NB4 (cell line): ENCODE measurements around the gene SLC26A9.

Source experiments
- DNase-seq: peaks from one replicate; pipeline ENCODE4 v3.0.0; 2010; ENCODE audit warnings: low read depth
- H3K4me3 ChIP-seq: one replicate; pipeline ENCODE4 v1.5.1; 2011; ENCODE audit warnings: mild to moderate bottlenecking, low read depth, low read length, moderate library complexity
- MYC ChIP-seq: IDR thresholded peaks from 2 replicates; pipeline ENCODE4 v1.6.1; 2011; ENCODE audit warnings: low read depth, low read length
- POLR2A ChIP-seq: IDR thresholded peaks from 2 replicates; pipeline ENCODE4 v1.6.1; 2011; ENCODE audit warnings: mild to moderate bottlenecking; ENCODE audit not compliant: insufficient read length; ENCODE audit errors: extremely low read depth
- TF ChIP-seq, protein P1 (sequence below): IDR thresholded peaks from 2 replicates; pipeline ENCODE4 v1.6.1; 2011; ENCODE audit warnings: low read depth, low read length
- TF ChIP-seq, protein P2 (sequence below): IDR thresholded peaks from one replicate; pipeline ENCODE4 v1.5.1; 2012; ENCODE audit warnings: low read depth, low read length

SLC26A9 gene

GRCh38 chr1:205945069-205945468 lies 1.8 kb upstream of the SLC26A9 start:
- no peak for DNase-seq
- TF ChIP-seq, protein P1, sequence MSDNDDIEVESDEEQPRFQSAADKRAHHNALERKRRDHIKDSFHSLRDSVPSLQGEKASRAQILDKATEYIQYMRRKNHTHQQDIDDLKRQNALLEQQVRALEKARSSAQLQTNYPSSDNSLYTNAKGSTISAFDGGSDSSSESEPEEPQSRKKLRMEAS, result no peak
- no peak for TF ChIP-seq POLR2A
- TF ChIP-seq, protein P2, sequence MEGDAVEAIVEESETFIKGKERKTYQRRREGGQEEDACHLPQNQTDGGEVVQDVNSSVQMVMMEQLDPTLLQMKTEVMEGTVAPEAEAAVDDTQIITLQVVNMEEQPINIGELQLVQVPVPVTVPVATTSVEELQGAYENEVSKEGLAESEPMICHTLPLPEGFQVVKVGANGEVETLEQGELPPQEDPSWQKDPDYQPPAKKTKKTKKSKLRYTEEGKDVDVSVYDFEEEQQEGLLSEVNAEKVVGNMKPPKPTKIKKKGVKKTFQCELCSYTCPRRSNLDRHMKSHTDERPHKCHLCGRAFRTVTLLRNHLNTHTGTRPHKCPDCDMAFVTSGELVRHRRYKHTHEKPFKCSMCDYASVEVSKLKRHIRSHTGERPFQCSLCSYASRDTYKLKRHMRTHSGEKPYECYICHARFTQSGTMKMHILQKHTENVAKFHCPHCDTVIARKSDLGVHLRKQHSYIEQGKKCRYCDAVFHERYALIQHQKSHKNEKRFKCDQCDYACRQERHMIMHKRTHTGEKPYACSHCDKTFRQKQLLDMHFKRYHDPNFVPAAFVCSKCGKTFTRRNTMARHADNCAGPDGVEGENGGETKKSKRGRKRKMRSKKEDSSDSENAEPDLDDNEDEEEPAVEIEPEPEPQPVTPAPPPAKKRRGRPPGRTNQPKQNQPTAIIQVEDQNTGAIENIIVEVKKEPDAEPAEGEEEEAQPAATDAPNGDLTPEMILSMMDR, result no peak
- TF ChIP-seq MYC, result no peak

GRCh38 chr1:205944525-205944924 lies 1.3 kb upstream of the SLC26A9 start:
- TF ChIP-seq POLR2A (no peak), MYC (no peak)
- TF ChIP-seq, protein P2, result no peak
- TF ChIP-seq, protein P1, result no peak
- H3K4me3 ChIP-seq, result no peak overlapping the region
- no peak for DNase-seq

More at GRCh38 chr1:205945069-205945468, 1.8 kb upstream of the SLC26A9 start:
- no peak overlapping the region for H3K4me3 ChIP-seq

- H3K4me3 ChIP-seq, result no peak overlapping the region
- DNase-seq, result peak; percentile 43
- TF ChIP-seq, protein P1, result no peak
- no peak for TF ChIP-seq MYC
- no peak for TF ChIP-seq POLR2A
- TF ChIP-seq, protein P2, result no peak
These were observed 561 bp downstream of the SLC26A9 start for GRCh38 chr1:205942631-205943159.

GRCh38 chr1:205940710-205941109 lies 2.5 kb downstream of the SLC26A9 start:
- DNase-seq, result no peak
- TF ChIP-seq POLR2A (no peak), MYC (no peak)
- TF ChIP-seq, protein P2, result no peak
- TF ChIP-seq, protein P1, result no peak
- H3K4me3 ChIP-seq, result no peak overlapping the region

GRCh38 chr1:205939690-205940330 lies 3.4 kb downstream of the SLC26A9 start:
- TF ChIP-seq, protein P2, result peak; percentile 10
- TF ChIP-seq, protein P1, result no peak
- DNase-seq, result peak; percentile 38

DNA sequence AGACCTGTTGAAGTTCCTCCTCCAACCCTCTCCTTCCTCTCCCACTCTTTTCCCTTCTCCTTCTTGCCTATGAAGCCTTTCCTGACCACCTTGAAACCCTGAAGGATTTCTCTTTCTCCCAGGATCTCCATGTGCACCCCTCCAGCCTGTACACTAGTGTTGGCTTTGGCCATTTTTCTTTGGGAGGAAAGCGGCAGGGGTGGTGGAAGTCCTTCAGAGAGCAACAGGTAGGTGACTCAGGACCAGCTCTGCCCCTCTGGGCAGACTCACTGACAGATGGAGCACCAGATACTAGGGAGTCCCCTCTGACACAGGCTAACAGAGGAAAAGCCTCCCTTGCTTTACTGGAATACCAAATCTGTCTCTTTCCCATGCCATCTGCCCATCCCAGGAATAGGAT lies 4.6 kb downstream of the SLC26A9 start:
- TF ChIP-seq POLR2A, result no peak
- TF ChIP-seq, protein P1, result no peak
- TF ChIP-seq MYC, result no peak
- TF ChIP-seq, protein P2, result no peak
- no peak for DNase-seq
- no peak overlapping the region for H3K4me3 ChIP-seq

More at GRCh38 chr1:205939690-205940330, 3.4 kb downstream of the SLC26A9 start:
- no peak overlapping the region for H3K4me3 ChIP-seq
